GM13977 (cell line): ENCODE measurements around the gene ABHD12B.
A peak's percentile ranks its signal among the peaks of the same experiment; 100 is the strongest.
"Not testable (repeated sequence)": the region's sequence is repeated elsewhere in the genome, so short reads cannot be mapped to it uniquely, and the experiment has no call there.

Experiments used
- DNase-seq: peaks from one replicate; pipeline ENCODE4 v3.0.0; 2012; ENCODE audit warnings: low spot score
- CTCF ChIP-seq: IDR thresholded peaks from 2 replicates; pipeline ENCODE4 v1.5.1; 2012; ENCODE audit warnings: mild to moderate bottlenecking, control low read depth; ENCODE audit not compliant: insufficient read depth; ENCODE audit errors: extremely low read depth, missing control alignments
- in situ Hi-C: fragments of 300-500 bp; cut with MboI; formaldehyde crosslinking; loops from one replicate; pipeline ENCODE4 v1.12.0; 2022; ENCODE audit warnings: low sequenced_read_pairs, low pct_unique_long_range_greater_than_20kb, mixed read lengths, inconsistent platforms; ENCODE audit not compliant: unreplicated experiment

ABHD12B gene

GRCh38 chr14:50936882-50937281 is 65.0 kb downstream of the ABHD12B start:
- DNase-seq: no peak
- no peak for TF ChIP-seq CTCF
- in situ Hi-C loops: no loop called here

- no peak for DNase-seq
- in situ Hi-C loops: no loop called here
- TF ChIP-seq CTCF: no peak
Measured at GRCh38 chr14:50937325-50937724, 65.5 kb downstream of the ABHD12B start.

- TF ChIP-seq CTCF: no peak
- no peak for DNase-seq
- in situ Hi-C loops: no loop called here
Measured at GRCh38 chr14:50937800-50938199, 65.9 kb downstream of the ABHD12B start.

GRCh38 chr14:50941151-50941550 is 69.3 kb downstream of the ABHD12B start:
- no peak for TF ChIP-seq CTCF
- in situ Hi-C loops: no loop called here
- no peak for DNase-seq

- in situ Hi-C loops, DNase-seq: not testable (repeated sequence)
Measured at GRCh38 chr14:50941638-50942037, 69.8 kb downstream of the ABHD12B start.

GRCh38 chr14:50943261-50943942 is 71.5 kb downstream of the ABHD12B start:
- DNase-seq: no peak
- TF ChIP-seq CTCF: no peak
- in situ Hi-C loops: no loop called here

GRCh38 chr14:50943943-50944646 is 72.2 kb downstream of the ABHD12B start, which contains the start of gene PYGL:
TSS of gene PYGL (minus strand) at chr14:50944483. CDS start at chr14:50944403, 80 bp downstream.
- peak; percentile 70 for DNase-seq
- in situ Hi-C loops: no loop called here
- no peak for TF ChIP-seq CTCF
